Nephron progenitor cell (in vitro differentiated cells): ENCODE results near the gene TDRD9.

Source experiments
- DNase-seq: peaks from one replicate; pipeline ENCODE4 v3.0.0; 2021
- H3K27ac Mint-ChIP-seq: 2 replicates; pipeline ENCODE4 v1.8.0; 2021; ENCODE audit warnings: mild to moderate bottlenecking, moderate library complexity, mixed read lengths
- H3K27me3 Mint-ChIP-seq: 2 replicates; pipeline ENCODE4 v1.8.0; 2021; ENCODE audit warnings: mild to moderate bottlenecking, low read depth, mixed read lengths; ENCODE audit not compliant: poor library complexity
- H3K36me3 Mint-ChIP-seq: 2 replicates; pipeline ENCODE4 v1.8.0; 2021; ENCODE audit warnings: low read depth, mixed read lengths
- H3K4me1 Mint-ChIP-seq: 2 replicates; pipeline ENCODE4 v1.8.0; 2021; ENCODE audit warnings: mixed read lengths
- H3K4me3 Mint-ChIP-seq: 2 replicates; pipeline ENCODE4 v1.8.0; 2021; ENCODE audit warnings: mild to moderate bottlenecking, moderate library complexity, mixed read lengths
- H3K9me3 Mint-ChIP-seq: 2 replicates; pipeline ENCODE4 v1.8.0; 2021; ENCODE audit warnings: mild to moderate bottlenecking, moderate library complexity, mixed read lengths
- CTCF ChIP-seq: fragments of 200-600 bp; sonication (generic); IDR thresholded peaks from 2 replicates; pipeline ENCODE4 v1.5.0; 2021; ENCODE audit warnings: antibody characterized with exemption

Gene TDRD9

GRCh38 chr14:104096318-104096717, 168.1 kb downstream of the TDRD9 start:
- Mint-ChIP-seq H3K4me3 (no peak overlapping the region), H3K4me1 (peaks cover 21% of the 10 kb centered on the region), H3K36me3 (no peaks in the 10 kb centered on the region), H3K9me3 (no peaks in the 10 kb centered on the region), H3K27ac (no peak overlapping the region), H3K27me3 (peaks cover 4% of the 10 kb centered on the region)
- TF ChIP-seq CTCF = no peak
- no peak for DNase-seq

- no peak overlapping the region for H3K27ac Mint-ChIP-seq
- peak; percentile 23 for TF ChIP-seq CTCF
- no peaks in the 10 kb centered on the region for H3K9me3 Mint-ChIP-seq
- DNase-seq = peak; percentile 34
- H3K4me1 Mint-ChIP-seq = peaks cover 14% of the 10 kb centered on the region
- no peak overlapping the region for H3K4me3 Mint-ChIP-seq
- H3K36me3 Mint-ChIP-seq = no peaks in the 10 kb centered on the region
- H3K27me3 Mint-ChIP-seq = peaks cover 4% of the 10 kb centered on the region
Observed at GRCh38 chr14:104096751-104097700, 168.8 kb downstream of the TDRD9 start.

GRCh38 chr14:104098272-104099095, 170.2 kb downstream of the TDRD9 start:
- Mint-ChIP-seq H3K27me3 (peaks cover 4% of the 10 kb centered on the region), H3K4me3 (no peak overlapping the region), H3K9me3 (no peaks in the 10 kb centered on the region), H3K36me3 (no peaks in the 10 kb centered on the region), H3K27ac (no peak overlapping the region), H3K4me1 (peaks cover 12% of the 10 kb centered on the region)
- TF ChIP-seq CTCF = no peak
- DNase-seq = no peak

- H3K4me1 Mint-ChIP-seq = peaks cover 8% of the 10 kb centered on the region
- no peak for TF ChIP-seq CTCF
- no peaks in the 10 kb centered on the region for H3K9me3 Mint-ChIP-seq
- no peak overlapping the region for H3K4me3 Mint-ChIP-seq
- no peaks in the 10 kb centered on the region for H3K36me3 Mint-ChIP-seq
- peaks cover 4% of the 10 kb centered on the region for H3K27me3 Mint-ChIP-seq
- H3K27ac Mint-ChIP-seq = no peak overlapping the region
- DNase-seq = no peak
Observed at GRCh38 chr14:104099096-104100041, 171.1 kb downstream of the TDRD9 start.

- no peak for TF ChIP-seq CTCF
- H3K36me3 Mint-ChIP-seq = no peaks in the 10 kb centered on the region
- H3K4me3 Mint-ChIP-seq = no peak overlapping the region
- no peaks in the 10 kb centered on the region for H3K9me3 Mint-ChIP-seq
- H3K27ac Mint-ChIP-seq = no peak overlapping the region
- H3K27me3 Mint-ChIP-seq = peaks cover 4% of the 10 kb centered on the region
- peaks cover 5% of the 10 kb centered on the region for H3K4me1 Mint-ChIP-seq
- DNase-seq = peak; percentile 1
Observed at GRCh38 chr14:104100171-104101085, 172.2 kb downstream of the TDRD9 start.
